ENCODE measurements around the gene JMJD6. TPM values are rescaled to one million over a fixed set of nuclear protein-coding genes. Genes with fewer than 3 reads are reported as not detected.
A peak's percentile ranks its signal among the peaks of the same experiment; 100 is the strongest.
"Not testable (repeated sequence)": the region's sequence is repeated elsewhere in the genome, so short reads cannot be mapped to it uniquely, and the experiment has no call there.

Gene JMJD6
- total and polyA plus RNA-seq, 5 experiments from 2014 or later: 10.2 to 37.8 (median 34.2) TPM

DNA sequence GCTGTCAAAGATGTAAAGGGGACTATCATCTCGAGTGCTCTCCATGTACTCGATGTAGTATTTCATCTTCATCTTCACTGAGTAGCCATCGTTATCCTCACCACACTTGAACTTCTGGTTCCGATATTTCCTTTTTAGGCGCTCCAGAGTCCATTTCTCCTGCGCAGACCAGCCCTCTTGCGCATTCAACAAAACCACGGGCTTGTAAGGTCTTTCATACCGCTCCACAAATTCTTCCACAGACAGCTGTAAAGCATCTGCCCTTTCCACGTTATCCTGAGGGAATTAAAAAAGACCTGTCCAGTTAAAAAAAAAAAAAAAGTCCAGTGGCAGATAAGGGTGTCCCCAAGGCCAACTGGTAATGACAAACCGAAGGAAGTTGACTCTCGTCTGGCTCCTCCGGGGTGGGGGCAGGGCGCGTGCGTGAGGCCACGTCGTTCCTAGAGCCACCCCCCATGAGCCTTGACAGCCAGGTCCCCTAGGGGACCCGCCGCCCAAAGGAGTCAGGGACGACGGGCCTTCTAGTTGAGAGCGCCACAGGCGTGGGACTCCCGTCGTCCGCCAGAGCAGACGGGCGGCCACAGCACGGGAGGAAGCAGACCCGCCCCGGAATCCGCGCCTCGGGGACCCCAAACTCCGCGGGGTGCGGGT is 701 bp downstream of the JMJD6 start:
- peak; percentile 24 to 25 for ATAC-seq

GRCh38 chr17:76723812-76724211 is 2.6 kb downstream of the JMJD6 start:
- Mint-ChIP-seq H3K27ac (peak overlapping the region in 4 of 10 donors; percentile 14 to 52 (median 38)), H3K9me3 (no peaks in the 10 kb centered on the region), H3K4me3 (peak overlapping the region in 5 of 10 donors; percentile 36 to 98 (median 52)), H3K36me3 (peaks cover 0 to 74% (median 24%) of the 10 kb centered on the region in 3 donors), H3K4me1 (peaks cover 16 to 67% (median 44%) of the 10 kb centered on the region in 4 donors), H3K27me3 (no peaks in the 10 kb centered on the region)
- ATAC-seq (no peak), DNase-seq (no peak)
- POLR2A ChIA-PET: interaction anchor here (1.1 to 9.3 kb wide), 2 partner anchors 11 to 14 kb away, joined by 3 to 184 read pairs; partner anchors contain the start of genes MFSD11 and SRSF2

More for the DNA sequence above, 701 bp downstream of the JMJD6 start:
- H3K4me1 Mint-ChIP-seq: peaks cover 15 to 78% (median 58%) of the 10 kb centered on the region in 4 donors
- peaks cover 0 to 72% (median 17%) of the 10 kb centered on the region in 3 donors for H3K36me3 Mint-ChIP-seq
- no peaks in the 10 kb centered on the region for H3K9me3 Mint-ChIP-seq
- DNase-seq: peak in 9 of 10 donors; percentile 49 to 90 (median 66)
- H3K27ac Mint-ChIP-seq: peak overlapping the region; percentile 91 to 99 (median 96)
- no peaks in the 10 kb centered on the region for H3K27me3 Mint-ChIP-seq
- H3K4me3 Mint-ChIP-seq: peak overlapping the region; percentile 91 to 99 (median 95)
- POLR2A ChIA-PET: interaction anchor here (0.6 to 9.3 kb wide), 12 partner anchors 9 to 1214 kb away, joined by 3 to 184 read pairs (median 8); partner anchors contain the start of genes MFSD11, MXRA7, PRPSAP1 and SRSF2

GRCh38 chr17:76722977-76723376 is 3.4 kb downstream of the JMJD6 start:
- DNase-seq, H3K27me3 Mint-ChIP-seq, H3K9me3 Mint-ChIP-seq, ATAC-seq: not testable (repeated sequence)
- peak overlapping the region in 3 of 10 donors; percentile 19 to 45 (median 24) for H3K4me3 Mint-ChIP-seq
- POLR2A ChIA-PET: interaction anchor here (0.5 to 9.3 kb wide), 6 partner anchors 10 to 1196 kb away, joined by 3 to 184 read pairs (median 3); partner anchors contain the start of genes MFSD11 and SRSF2
- H3K4me1 Mint-ChIP-seq: peaks cover 16 to 61% (median 39%) of the 10 kb centered on the region in 4 donors
- H3K27ac Mint-ChIP-seq: peak overlapping the region in 3 of 10 donors; percentile 25 to 58 (median 43)
- H3K36me3 Mint-ChIP-seq: peaks cover 0 to 82% (median 29%) of the 10 kb centered on the region in 3 donors

GRCh38 chr17:76722279-76722678 is 4.1 kb downstream of the JMJD6 start:
- Mint-ChIP-seq H3K27me3 (no peaks in the 10 kb centered on the region), H3K9me3 (no peaks in the 10 kb centered on the region), H3K36me3 (peaks cover 0 to 84% (median 30%) of the 10 kb centered on the region in 3 donors), H3K4me3 (no peak overlapping the region), H3K4me1 (peaks cover 12 to 56% (median 34%) of the 10 kb centered on the region in 4 donors), H3K27ac (peak overlapping the region in 2 of 10 donors; percentile 25 to 78)
- POLR2A ChIA-PET: interaction anchor here (0.6 to 9.3 kb wide), 3 partner anchors 15 to 528 kb away, joined by 3 to 184 read pairs (median 5); partner anchors contain the start of genes MFSD11 and SRSF2
- no peak for ATAC-seq
- no peak for DNase-seq

DNA sequence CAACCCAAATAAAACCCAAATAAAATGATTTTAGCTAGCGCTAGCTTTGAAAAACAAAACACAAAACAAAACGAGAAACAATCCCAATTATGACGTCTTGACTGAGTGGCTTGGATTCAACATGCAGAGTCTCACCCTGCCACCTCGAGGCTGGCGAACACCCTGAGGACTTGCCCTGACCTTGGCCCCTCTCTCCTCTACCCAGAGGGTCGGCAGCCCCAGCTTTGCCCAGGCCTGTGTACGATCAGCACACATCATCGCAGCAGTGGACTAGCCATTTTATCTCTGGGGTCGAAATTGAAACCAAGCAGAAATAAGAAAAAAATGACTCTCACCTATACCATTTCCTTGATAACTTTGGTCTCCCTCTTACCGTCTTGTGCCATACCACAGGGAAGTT is 4.9 kb downstream of the JMJD6 start:
- Mint-ChIP-seq H3K27ac (peak overlapping the region in 6 of 10 donors; percentile 16 to 79 (median 62)), H3K36me3 (peaks cover 0 to 90% (median 32%) of the 10 kb centered on the region in 3 donors), H3K4me3 (peak overlapping the region in 1 of 10 donors; percentile 18), H3K9me3 (no peaks in the 10 kb centered on the region), H3K27me3 (no peaks in the 10 kb centered on the region), H3K4me1 (peaks cover 13 to 62% (median 36%) of the 10 kb centered on the region in 4 donors)
- ATAC-seq (no peak), DNase-seq (no peak)
- POLR2A ChIA-PET: interaction anchor here (0.5 to 9.3 kb wide), 3 partner anchors 16 to 528 kb away, joined by 3 to 184 read pairs (median 4); partner anchors contain the start of genes MFSD11 and SRSF2

GRCh38 chr17:76720941-76721340 is 5.5 kb downstream of the JMJD6 start:
- Mint-ChIP-seq H3K9me3 (no peaks in the 10 kb centered on the region), H3K4me3 (peak overlapping the region in 1 of 10 donors; percentile 10), H3K27ac (peak overlapping the region in 6 of 10 donors; percentile 5 to 73 (median 48)), H3K4me1 (peaks cover 15 to 65% (median 39%) of the 10 kb centered on the region in 4 donors), H3K27me3 (no peaks in the 10 kb centered on the region), H3K36me3 (peaks cover 0 to 93% (median 32%) of the 10 kb centered on the region in 3 donors)
- no peak for ATAC-seq
- DNase-seq: no peak
- POLR2A ChIA-PET: interaction anchor here (0.5 to 9.3 kb wide), 2 partner anchors 17 to 32 kb away, joined by 4 to 184 read pairs; partner anchors contain the start of genes MFSD11 and SRSF2

- no peak for DNase-seq
- Mint-ChIP-seq H3K4me3 (no peak overlapping the region), H3K9me3 (no peaks in the 10 kb centered on the region), H3K27me3 (no peaks in the 10 kb centered on the region), H3K36me3 (peaks cover 0 to 95% (median 34%) of the 10 kb centered on the region in 3 donors), H3K27ac (peak overlapping the region in 2 of 10 donors; percentile 41 to 66), H3K4me1 (peaks cover 18 to 66% (median 39%) of the 10 kb centered on the region in 4 donors)
- POLR2A ChIA-PET: interaction anchor here (1.1 kb wide), 1 partner anchor 48 kb away, joined by 3 read pairs; no protein-coding TSS in a partner anchor
- no peak for ATAC-seq
These were observed 6.2 kb downstream of the JMJD6 start for GRCh38 chr17:76720211-76720610.

- H3K4me3 Mint-ChIP-seq: no peak overlapping the region
- H3K27ac Mint-ChIP-seq: peak overlapping the region in 7 of 10 donors; percentile 12 to 82 (median 60)
- H3K27me3 Mint-ChIP-seq: no peaks in the 10 kb centered on the region
- ATAC-seq (no peak), DNase-seq (no peak)
- H3K4me1 Mint-ChIP-seq: peaks cover 25 to 65% (median 46%) of the 10 kb centered on the region in 4 donors
- H3K9me3 Mint-ChIP-seq: no peaks in the 10 kb centered on the region
- POLR2A ChIA-PET: interaction anchor here (0.6 to 7.3 kb wide), 3 partner anchors 10 to 1638 kb away, joined by 3 to 93 read pairs (median 4); partner anchors contain the start of genes MFSD11 and SRSF2
- peaks cover 0 to 86% (median 28%) of the 10 kb centered on the region in 3 donors for H3K36me3 Mint-ChIP-seq
These were observed 7.9 kb downstream of the JMJD6 start for GRCh38 chr17:76718516-76718915.

GRCh38 chr17:76716839-76717215 is 9.6 kb downstream of the JMJD6 start:
- POLR2A ChIA-PET: interaction anchor here (0.5 to 7.3 kb wide), 4 partner anchors 10 to 1627 kb away, joined by 3 to 93 read pairs (median 22); partner anchors contain the start of genes JMJD6, METTL23, MFSD11 and SRSF2
- H3K27me3 Mint-ChIP-seq: no peaks in the 10 kb centered on the region
- peaks cover 0 to 69% (median 24%) of the 10 kb centered on the region in 3 donors for H3K36me3 Mint-ChIP-seq
- no peaks in the 10 kb centered on the region for H3K9me3 Mint-ChIP-seq
- peaks cover 28 to 60% (median 46%) of the 10 kb centered on the region in 4 donors for H3K4me1 Mint-ChIP-seq
- ATAC-seq: no peak
- peak overlapping the region in 4 of 10 donors; percentile 16 to 71 (median 70) for H3K4me3 Mint-ChIP-seq
- peak overlapping the region; percentile 87 to 99 (median 96) for H3K27ac Mint-ChIP-seq
- no peak for DNase-seq

GRCh38 chr17:76716146-76716838 is 10.1 kb downstream of the JMJD6 start:
- Mint-ChIP-seq H3K27me3 (no peaks in the 10 kb centered on the region), H3K36me3 (peaks cover 0 to 63% (median 22%) of the 10 kb centered on the region in 3 donors), H3K27ac (peak overlapping the region; percentile 87 to 99 (median 96)), H3K4me3 (peak overlapping the region; percentile 16 to 72 (median 68)), H3K4me1 (peaks cover 28 to 58% (median 46%) of the 10 kb centered on the region in 4 donors), H3K9me3 (no peaks in the 10 kb centered on the region)
- peak; percentile 39 to 90 (median 81) for DNase-seq
- peak; percentile 84 to 89 for ATAC-seq
- POLR2A ChIA-PET: interaction anchor here (1.0 to 7.3 kb wide), 3 partner anchors 11 to 57 kb away, joined by 3 to 93 read pairs (median 40); partner anchors contain the start of genes JMJD6, METTL23, MFSD11 and SRSF2

DNA sequence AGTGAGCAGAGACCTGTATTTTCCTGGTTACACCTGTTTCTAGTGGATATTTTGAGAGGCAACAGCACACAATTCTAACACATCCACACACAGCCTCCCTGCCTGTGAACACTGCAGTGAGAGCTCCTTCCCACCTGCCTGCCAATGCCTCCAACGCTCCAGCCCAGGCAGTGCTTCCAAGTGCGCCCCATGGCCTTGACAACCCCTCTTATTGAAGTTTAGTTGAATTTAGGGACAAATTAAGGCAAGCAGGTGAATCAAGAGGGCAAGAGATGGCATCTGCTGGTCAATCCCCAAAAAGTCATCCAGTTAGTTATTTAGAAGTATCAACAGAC is 10.9 kb downstream of the JMJD6 start:
- Mint-ChIP-seq H3K27ac (peak overlapping the region; percentile 87 to 99 (median 96)), H3K4me3 (peak overlapping the region in 8 of 10 donors; percentile 42 to 72 (median 69)), H3K27me3 (no peaks in the 10 kb centered on the region), H3K4me1 (peaks cover 24 to 53% (median 49%) of the 10 kb centered on the region in 4 donors), H3K9me3 (no peaks in the 10 kb centered on the region), H3K36me3 (peaks cover 0 to 55% (median 17%) of the 10 kb centered on the region in 3 donors)
- ATAC-seq (no peak), DNase-seq (no peak)
- POLR2A ChIA-PET: interaction anchor here (1.2 to 7.3 kb wide), 4 partner anchors 9 to 20 kb away, joined by 14 to 93 read pairs (median 34); partner anchors contain the start of genes JMJD6, METTL23, MFSD11 and SRSF2

Measured in naive thymus-derived CD8-positive, alpha-beta T cell (primary cell).